Activated CD4-positive, alpha-beta T cell treated with anti-CD3 and anti-CD28 coated beads, Interleukin-2, amount 10 ng/mL, durations not matched to agents 7 days and 5 days (primary cell): ENCODE results near the gene AK9. TPM values are rescaled to one million over a fixed set of nuclear protein-coding genes. Genes with fewer than 3 reads are reported as not detected.
"Not testable (repeated sequence)": the region's sequence is repeated elsewhere in the genome, so short reads cannot be mapped to it uniquely, and the experiment has no call there.

Source experiments
- CTCF ChIA-PET: fragments of 350-600 bp; sonication (Branson Sonifier 250); formaldehyde crosslinking; loops from one replicate; lab custom pipeline; 2021; ENCODE audit warnings: antibody characterized with exemption; lab: Charles Lee
- POLR2A ChIA-PET: fragments of 350-600 bp; sonication (Branson Sonifier 250); formaldehyde crosslinking; loops from one replicate; lab custom pipeline; 2021; ENCODE audit warnings: antibody characterized with exemption; lab: Charles Lee
- DNase-seq: peaks from one replicate; pipeline ENCODE4 v3.0.0-alpha.2; 2020
- H3K27ac Mint-ChIP-seq: one replicate; pipeline ENCODE4 v1.8.0; 2021; ENCODE audit warnings: mild to moderate bottlenecking, moderate library complexity, mixed read lengths
- H3K27me3 Mint-ChIP-seq: one replicate; pipeline ENCODE4 v1.8.0; 2021; ENCODE audit warnings: mixed read lengths
- H3K36me3 Mint-ChIP-seq: one replicate; pipeline ENCODE4 v1.8.0; 2021; ENCODE audit warnings: low read depth, mixed read lengths
- H3K4me1 Mint-ChIP-seq: one replicate; pipeline ENCODE4 v1.8.0; 2021; ENCODE audit warnings: mixed read lengths
- H3K4me3 Mint-ChIP-seq: one replicate; pipeline ENCODE4 v1.8.0; 2021; ENCODE audit warnings: mild to moderate bottlenecking, moderate library complexity, mixed read lengths
- H3K9me3 Mint-ChIP-seq: one replicate; pipeline ENCODE4 v1.8.0; 2021; ENCODE audit warnings: mixed read lengths
- total RNA-seq, 2 experiments: library from RNA; stranded (reverse); gene quantifications; one replicate each; pipeline ENCODE4 v1.2.3, GENCODE V29; 2021

The AK9 gene
- total RNA-seq, 2 experiments from 2014 or later: 3.4 to 5.0 TPM

GRCh38 chr6:109715616-109716015 is 24.6 kb upstream of the AK9 start:
- Mint-ChIP-seq H3K9me3 (no peaks in the 10 kb centered on the region), H3K27me3 (no peaks in the 10 kb centered on the region), H3K4me3 (no peak overlapping the region), H3K27ac (no peak overlapping the region), H3K4me1 (no peaks in the 10 kb centered on the region), H3K36me3 (peaks cover 6% of the 10 kb centered on the region)
- ChIA-PET CTCF (no interaction called here), POLR2A (no interaction called here)
- no peak for DNase-seq

GRCh38 chr6:109714611-109715010 is 23.6 kb upstream of the AK9 start:
- no peak overlapping the region for H3K4me3 Mint-ChIP-seq
- no peak overlapping the region for H3K27ac Mint-ChIP-seq
- DNase-seq: no peak
- CTCF ChIA-PET: no interaction called here
- no peaks in the 10 kb centered on the region for H3K9me3 Mint-ChIP-seq
- POLR2A ChIA-PET: no interaction called here
- H3K36me3 Mint-ChIP-seq: peaks cover 6% of the 10 kb centered on the region
- H3K27me3 Mint-ChIP-seq: no peaks in the 10 kb centered on the region
- no peaks in the 10 kb centered on the region for H3K4me1 Mint-ChIP-seq

GRCh38 chr6:109714166-109714565 is 23.2 kb upstream of the AK9 start:
- peaks cover 6% of the 10 kb centered on the region for H3K36me3 Mint-ChIP-seq
- CTCF ChIA-PET: no interaction called here
- no peaks in the 10 kb centered on the region for H3K4me1 Mint-ChIP-seq
- POLR2A ChIA-PET: no interaction called here
- no peak overlapping the region for H3K27ac Mint-ChIP-seq
- H3K27me3 Mint-ChIP-seq: no peaks in the 10 kb centered on the region
- DNase-seq: no peak
- H3K9me3 Mint-ChIP-seq: no peaks in the 10 kb centered on the region
- H3K4me3 Mint-ChIP-seq: no peak overlapping the region

GRCh38 chr6:109713097-109713496 is 22.1 kb upstream of the AK9 start:
- Mint-ChIP-seq H3K4me1 (no peaks in the 10 kb centered on the region), H3K27me3 (no peaks in the 10 kb centered on the region), H3K36me3 (peaks cover 6% of the 10 kb centered on the region), H3K27ac (no peak overlapping the region), H3K4me3 (no peak overlapping the region), H3K9me3 (no peaks in the 10 kb centered on the region)
- DNase-seq: no peak
- ChIA-PET CTCF (no interaction called here), POLR2A (no interaction called here)

GRCh38 chr6:109708099-109708498 is 17.1 kb upstream of the AK9 start:
- DNase-seq, POLR2A ChIA-PET, H3K9me3 Mint-ChIP-seq, H3K27ac Mint-ChIP-seq, H3K4me1 Mint-ChIP-seq, H3K27me3 Mint-ChIP-seq, H3K36me3 Mint-ChIP-seq, CTCF ChIA-PET, H3K4me3 Mint-ChIP-seq: not testable (repeated sequence)

- H3K4me1 Mint-ChIP-seq: peaks cover 6% of the 10 kb centered on the region
- H3K9me3 Mint-ChIP-seq: no peaks in the 10 kb centered on the region
- no peak overlapping the region for H3K4me3 Mint-ChIP-seq
- H3K27me3 Mint-ChIP-seq: no peaks in the 10 kb centered on the region
- DNase-seq: no peak
- no peak overlapping the region for H3K27ac Mint-ChIP-seq
- CTCF ChIA-PET: interaction anchor here (0.6 to 0.9 kb wide), 2 partner anchors 111 to 333 kb away, joined by 3 to 6 read pairs; no protein-coding TSS in a partner anchor
- H3K36me3 Mint-ChIP-seq: no peaks in the 10 kb centered on the region
- POLR2A ChIA-PET: interaction anchor here (0.8 kb wide), 1 partner anchor 333 kb away, joined by 3 read pairs; no protein-coding TSS in a partner anchor
Observed at GRCh38 chr6:109706513-109706912, 15.5 kb upstream of the AK9 start.

GRCh38 chr6:109705258-109705657 is 14.3 kb upstream of the AK9 start:
- H3K27me3 Mint-ChIP-seq: no peaks in the 10 kb centered on the region
- peaks cover 6% of the 10 kb centered on the region for H3K4me1 Mint-ChIP-seq
- H3K27ac Mint-ChIP-seq: no peak overlapping the region
- no peaks in the 10 kb centered on the region for H3K36me3 Mint-ChIP-seq
- ChIA-PET POLR2A (no interaction called here), CTCF (interaction anchor here (0.7 to 3.4 kb wide), 8 partner anchors 10 to 689 kb away, joined by 3 to 33 read pairs (median 3); no protein-coding TSS in a partner anchor)
- no peak overlapping the region for H3K4me3 Mint-ChIP-seq
- H3K9me3 Mint-ChIP-seq: no peaks in the 10 kb centered on the region
- DNase-seq: peak; percentile 81

- DNase-seq: no peak
- ChIA-PET CTCF (interaction anchor here (0.6 to 3.4 kb wide), 3 partner anchors 12 to 337 kb away, joined by 3 to 33 read pairs (median 3); partner anchors contain the start of genes AK9 and FIG4), POLR2A (no interaction called here)
- Mint-ChIP-seq H3K27ac (no peak overlapping the region), H3K4me3 (no peak overlapping the region), H3K36me3 (no peaks in the 10 kb centered on the region), H3K9me3 (no peaks in the 10 kb centered on the region), H3K27me3 (no peaks in the 10 kb centered on the region), H3K4me1 (peaks cover 6% of the 10 kb centered on the region)
Observed at GRCh38 chr6:109702791-109703190, 11.8 kb upstream of the AK9 start.

- Mint-ChIP-seq H3K9me3 (no peaks in the 10 kb centered on the region), H3K27ac (no peak overlapping the region), H3K4me3 (no peak overlapping the region), H3K36me3 (no peaks in the 10 kb centered on the region), H3K4me1 (peaks cover 6% of the 10 kb centered on the region), H3K27me3 (no peaks in the 10 kb centered on the region)
- ChIA-PET CTCF (interaction anchor here (1.4 to 2.7 kb wide), 4 partner anchors 10 to 338 kb away, joined by 3 to 12 read pairs (median 3); partner anchors contain the start of genes AK9 and FIG4), POLR2A (no interaction called here)
- DNase-seq: no peak
Observed at GRCh38 chr6:109701774-109702173, 10.8 kb upstream of the AK9 start.

GRCh38 chr6:109701221-109701620 is 10.2 kb upstream of the AK9 start:
- ChIA-PET POLR2A (no interaction called here), CTCF (interaction anchor here (0.5 to 2.7 kb wide), 6 partner anchors 10 to 1480 kb away, joined by 3 to 12 read pairs (median 4); no protein-coding TSS in a partner anchor)
- Mint-ChIP-seq H3K27ac (no peak overlapping the region), H3K9me3 (no peaks in the 10 kb centered on the region), H3K4me1 (peaks cover 2% of the 10 kb centered on the region), H3K4me3 (no peak overlapping the region), H3K27me3 (no peaks in the 10 kb centered on the region), H3K36me3 (no peaks in the 10 kb centered on the region)
- no peak for DNase-seq

GRCh38 chr6:109696355-109696754 is 5.4 kb upstream of the AK9 start:
- H3K36me3 Mint-ChIP-seq: peaks cover 9% of the 10 kb centered on the region
- CTCF ChIA-PET: interaction anchor here (0.6 to 1.3 kb wide), 3 partner anchors 9 to 344 kb away, joined by 3 to 8 read pairs (median 3); no protein-coding TSS in a partner anchor
- no peaks in the 10 kb centered on the region for H3K27me3 Mint-ChIP-seq

GRCh38 chr6:109695468-109695867 is 4.5 kb upstream of the AK9 start:
- Mint-ChIP-seq H3K36me3 (peaks cover 9% of the 10 kb centered on the region), H3K27ac (no peak overlapping the region), H3K27me3 (no peaks in the 10 kb centered on the region), H3K4me1 (peaks cover 21% of the 10 kb centered on the region), H3K9me3 (no peaks in the 10 kb centered on the region), H3K4me3 (no peak overlapping the region)
- ChIA-PET CTCF (interaction anchor here (1.1 kb wide), 1 partner anchor 10 kb away, joined by 3 read pairs; no protein-coding TSS in a partner anchor), POLR2A (no interaction called here)
- peak; percentile 20 for DNase-seq

More at GRCh38 chr6:109696355-109696754, 5.4 kb upstream of the AK9 start:
- H3K27ac Mint-ChIP-seq: no peak overlapping the region
- H3K4me1 Mint-ChIP-seq: peaks cover 19% of the 10 kb centered on the region
- POLR2A ChIA-PET: no interaction called here
- no peak for DNase-seq
- H3K9me3 Mint-ChIP-seq: no peaks in the 10 kb centered on the region
- no peak overlapping the region for H3K4me3 Mint-ChIP-seq

- Mint-ChIP-seq H3K27ac (no peak overlapping the region), H3K9me3 (no peaks in the 10 kb centered on the region), H3K27me3 (peaks cover 2% of the 10 kb centered on the region), H3K36me3 (peaks cover 9% of the 10 kb centered on the region), H3K4me3 (no peak overlapping the region), H3K4me1 (peaks cover 28% of the 10 kb centered on the region)
- DNase-seq: no peak
- ChIA-PET CTCF (interaction anchor here (1.3 to 2.7 kb wide), 2 partner anchors 12 to 346 kb away, joined by 5 to 9 read pairs; no protein-coding TSS in a partner anchor), POLR2A (interaction anchor here (0.6 kb wide), 1 partner anchor 29 kb away, joined by 6 read pairs; no protein-coding TSS in a partner anchor)
Observed at GRCh38 chr6:109693111-109693510, 2.1 kb upstream of the AK9 start.
